ENCODE data around the gene OR52A1.

DNA sequence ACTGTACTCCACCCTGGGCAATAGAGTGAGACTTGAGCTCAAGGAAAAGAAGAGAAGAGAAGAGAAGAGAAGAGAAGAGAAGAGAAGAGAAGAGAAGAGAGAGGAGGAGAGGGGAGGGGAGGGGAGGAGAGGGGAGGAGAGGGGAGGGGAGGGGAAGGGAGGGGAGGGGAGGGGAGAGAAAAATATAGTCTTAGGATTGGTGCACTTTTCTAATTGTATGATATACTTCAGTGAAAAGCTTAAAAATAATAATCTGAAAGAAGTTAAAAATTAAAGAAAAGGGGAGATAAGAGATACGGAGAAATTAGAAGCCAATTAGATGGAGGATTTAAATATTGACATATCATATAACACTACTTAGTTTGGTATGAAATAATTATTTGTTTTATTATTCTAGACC lies 35.7 kb downstream of the OR52A1 start:
- TF ChIP-seq POLR2AphosphoS5 (IDR thresholded peaks at IDR 0.05) (no peak), POLR2A (IDR thresholded peaks at IDR 0.05) (no peak), EP300 (IDR thresholded peaks at IDR 0.05) (no peak)
- TF ChIP-seq, protein P1, sequence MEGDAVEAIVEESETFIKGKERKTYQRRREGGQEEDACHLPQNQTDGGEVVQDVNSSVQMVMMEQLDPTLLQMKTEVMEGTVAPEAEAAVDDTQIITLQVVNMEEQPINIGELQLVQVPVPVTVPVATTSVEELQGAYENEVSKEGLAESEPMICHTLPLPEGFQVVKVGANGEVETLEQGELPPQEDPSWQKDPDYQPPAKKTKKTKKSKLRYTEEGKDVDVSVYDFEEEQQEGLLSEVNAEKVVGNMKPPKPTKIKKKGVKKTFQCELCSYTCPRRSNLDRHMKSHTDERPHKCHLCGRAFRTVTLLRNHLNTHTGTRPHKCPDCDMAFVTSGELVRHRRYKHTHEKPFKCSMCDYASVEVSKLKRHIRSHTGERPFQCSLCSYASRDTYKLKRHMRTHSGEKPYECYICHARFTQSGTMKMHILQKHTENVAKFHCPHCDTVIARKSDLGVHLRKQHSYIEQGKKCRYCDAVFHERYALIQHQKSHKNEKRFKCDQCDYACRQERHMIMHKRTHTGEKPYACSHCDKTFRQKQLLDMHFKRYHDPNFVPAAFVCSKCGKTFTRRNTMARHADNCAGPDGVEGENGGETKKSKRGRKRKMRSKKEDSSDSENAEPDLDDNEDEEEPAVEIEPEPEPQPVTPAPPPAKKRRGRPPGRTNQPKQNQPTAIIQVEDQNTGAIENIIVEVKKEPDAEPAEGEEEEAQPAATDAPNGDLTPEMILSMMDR (IDR thresholded peaks at IDR 0.05): no peak
